Gastrocnemius medialis (tissue), 4 donors: ENCODE data around the gene SERPINB10.

Experiments
- POLR2A ChIP-seq, 2 donors: fragments of 450-650 bp; IDR thresholded peaks; one replicate each; pipeline ENCODE4 v1.6.1; 2017; ENCODE audit warnings: antibody characterized with exemption in 2 of 2, mild to moderate bottlenecking in 2 of 2, moderate library complexity in 2 of 2
- TF ChIP-seq, protein P1 (sequence below), 5 experiments: fragments of 450-650 bp in 3 of 5; fragments of 200-600 bp in 2 of 5; sonication (generic) in 2 of 5; IDR thresholded peaks in 4 of 5; conservative IDR thresholded peaks in 1 of 5; 1 replicate in 4 of 5; 2 replicates in 1 of 5; pipeline ENCODE4 v1.5.1; 2016 to 2019; ENCODE audit warnings: antibody characterized with exemption in 5 of 5, mild to moderate bottlenecking in 3 of 5, moderate library complexity in 3 of 5

DNA sequence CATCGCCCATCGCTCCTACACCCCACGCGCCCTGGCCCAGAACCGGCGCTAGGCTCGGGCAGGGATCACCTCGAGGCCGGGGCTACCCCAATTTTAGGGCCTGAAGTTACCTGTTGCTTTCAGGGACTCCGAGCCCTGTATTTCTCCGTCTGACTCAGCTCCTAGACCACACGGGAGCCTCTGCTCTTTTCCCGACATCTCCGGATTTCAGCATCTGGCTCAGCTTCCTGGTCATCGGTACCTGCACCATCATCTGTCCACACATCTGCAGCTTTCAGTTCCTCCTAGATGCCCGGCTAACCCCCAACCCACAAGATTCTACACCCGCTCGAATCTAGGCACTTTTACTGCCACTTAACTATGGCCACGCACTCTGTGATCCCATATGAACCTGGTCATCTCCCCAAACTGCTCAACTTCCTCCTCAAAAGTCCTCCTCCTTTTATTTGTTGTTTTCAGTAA, 29.2 kb downstream of the SERPINB10 start:
- TF ChIP-seq, protein P1, sequence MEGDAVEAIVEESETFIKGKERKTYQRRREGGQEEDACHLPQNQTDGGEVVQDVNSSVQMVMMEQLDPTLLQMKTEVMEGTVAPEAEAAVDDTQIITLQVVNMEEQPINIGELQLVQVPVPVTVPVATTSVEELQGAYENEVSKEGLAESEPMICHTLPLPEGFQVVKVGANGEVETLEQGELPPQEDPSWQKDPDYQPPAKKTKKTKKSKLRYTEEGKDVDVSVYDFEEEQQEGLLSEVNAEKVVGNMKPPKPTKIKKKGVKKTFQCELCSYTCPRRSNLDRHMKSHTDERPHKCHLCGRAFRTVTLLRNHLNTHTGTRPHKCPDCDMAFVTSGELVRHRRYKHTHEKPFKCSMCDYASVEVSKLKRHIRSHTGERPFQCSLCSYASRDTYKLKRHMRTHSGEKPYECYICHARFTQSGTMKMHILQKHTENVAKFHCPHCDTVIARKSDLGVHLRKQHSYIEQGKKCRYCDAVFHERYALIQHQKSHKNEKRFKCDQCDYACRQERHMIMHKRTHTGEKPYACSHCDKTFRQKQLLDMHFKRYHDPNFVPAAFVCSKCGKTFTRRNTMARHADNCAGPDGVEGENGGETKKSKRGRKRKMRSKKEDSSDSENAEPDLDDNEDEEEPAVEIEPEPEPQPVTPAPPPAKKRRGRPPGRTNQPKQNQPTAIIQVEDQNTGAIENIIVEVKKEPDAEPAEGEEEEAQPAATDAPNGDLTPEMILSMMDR (IDR thresholded peaks at IDR 0.05 in 4 of 5, conservative IDR thresholded peaks at IDR 0.05 in 1 of 5): no peak
- no peak for TF ChIP-seq POLR2A (IDR thresholded peaks at IDR 0.05)
